Liver (tissue), 9 donors: ENCODE measurements around the gene TAOK2. TPM values are rescaled to one million over a fixed set of nuclear protein-coding genes. Genes with fewer than 3 reads are reported as not detected.

Experiments used
- DNase-seq: peaks from one replicate; pipeline ENCODE4 v3.0.0-alpha.2; 2017; ENCODE audit warnings: low spot score
- H3K27ac ChIP-seq, 2 donors: one replicate each; pipeline ENCODE4 v1.7.0; 2013; ENCODE audit warnings: inconsistent platforms in 2 of 2, low read length in 2 of 2, control low read depth in 1 of 2, low read depth in 1 of 2, mild to moderate bottlenecking in 1 of 2
- H3K27me3 ChIP-seq, 4 donors: one replicate each; pipeline versions ENCODE4 v1.6.1 to v1.7.0; 2013; ENCODE audit warnings: low read length in 3 of 4, inconsistent platforms in 1 of 4, mild to moderate bottlenecking in 1 of 4, moderate library complexity in 1 of 4; ENCODE audit not compliant: control insufficient read depth in 4 of 4, insufficient read depth in 4 of 4
- H3K36me3 ChIP-seq, 4 donors: one replicate each; pipeline versions ENCODE4 v1.6.1 to v1.7.0; 2013; ENCODE audit warnings: low read length in 3 of 4, mild to moderate bottlenecking in 3 of 4, low read depth in 1 of 4, moderate library complexity in 1 of 4; ENCODE audit not compliant: control insufficient read depth in 4 of 4, insufficient read depth in 3 of 4
- H3K4me1 ChIP-seq, 4 donors: one replicate each; pipeline versions ENCODE4 v1.6.1 to v1.7.0; 2013; ENCODE audit warnings: low read length in 3 of 4, mild to moderate bottlenecking in 3 of 4, moderate library complexity in 1 of 4; ENCODE audit not compliant: control insufficient read depth in 4 of 4, insufficient read depth in 4 of 4
- H3K4me3 ChIP-seq, 3 donors: one replicate each; pipeline versions ENCODE4 v1.6.1 to v1.7.0; 2013; ENCODE audit warnings: low read length in 3 of 3, control low read depth in 1 of 3, low read depth in 1 of 3, mild to moderate bottlenecking in 1 of 3
- H3K9ac ChIP-seq, 2 donors: one replicate each; pipeline ENCODE4 v1.7.0; 2013; ENCODE audit warnings: low read length in 2 of 2, mild to moderate bottlenecking in 2 of 2, moderate library complexity in 2 of 2, control low read depth in 1 of 2, low read depth in 1 of 2
- H3K9me3 ChIP-seq, 4 donors: one replicate each; pipeline versions ENCODE4 v1.6.1 to v1.7.0; 2013; ENCODE audit warnings: low read length in 3 of 4; ENCODE audit not compliant: control insufficient read depth in 4 of 4
- ATF3 ChIP-seq: IDR thresholded peaks from 2 replicates; pipeline ENCODE4 v1.6.1; 2016; ENCODE audit warnings: antibody characterized with exemption
- CTCF ChIP-seq: fragments of 150-350 bp; IDR thresholded peaks from 2 replicates; pipeline ENCODE4 v1.5.1; 2017; ENCODE audit warnings: improper control_type of control experiment, low read depth, low read length; ENCODE audit not compliant: missing input control
- EGR1 ChIP-seq, 2 donors: IDR thresholded peaks; 2 replicates each; pipeline ENCODE4 v1.6.1; 2016 to 2018; ENCODE audit warnings: antibody characterized with exemption in 2 of 2, low read depth in 2 of 2
- FOXA1 ChIP-seq: IDR thresholded peaks from 2 replicates; pipeline ENCODE4 v1.6.1; 2016; ENCODE audit warnings: antibody characterized with exemption
- FOXA2 ChIP-seq: IDR thresholded peaks from 2 replicates; pipeline ENCODE4 v1.6.1; 2016; ENCODE audit warnings: antibody characterized with exemption
- GABPA ChIP-seq, 2 donors: IDR thresholded peaks in 1 of 2; conservative IDR thresholded peaks in 1 of 2; 2 replicates each; pipeline ENCODE4 v1.6.1; 2016; ENCODE audit warnings: antibody characterized with exemption in 2 of 2, mild to moderate bottlenecking in 1 of 2, moderate library complexity in 1 of 2
- HNF4A ChIP-seq, 2 donors: conservative IDR thresholded peaks; 2 replicates each; pipeline ENCODE4 v1.6.1; 2016; ENCODE audit warnings: antibody characterized with exemption in 2 of 2, mild to moderate bottlenecking in 2 of 2
- HNF4G ChIP-seq: IDR thresholded peaks from 2 replicates; pipeline ENCODE4 v1.6.1; 2016; ENCODE audit warnings: antibody characterized with exemption
- JUND ChIP-seq, 2 donors: IDR thresholded peaks; 2 replicates each; pipeline ENCODE4 v1.6.1; 2016; ENCODE audit warnings: antibody characterized with exemption in 2 of 2
- MAX ChIP-seq: IDR thresholded peaks from 2 replicates; pipeline ENCODE4 v1.6.1; 2016; ENCODE audit warnings: antibody characterized with exemption
- NR2F2 ChIP-seq: IDR thresholded peaks from 2 replicates; pipeline ENCODE4 v1.6.1; 2016; ENCODE audit warnings: antibody characterized with exemption
- RAD21 ChIP-seq, 2 donors: IDR thresholded peaks; 2 replicates each; pipeline ENCODE4 v1.6.1; 2016; ENCODE audit warnings: antibody characterized with exemption in 2 of 2, mild to moderate bottlenecking in 2 of 2
- SP1 ChIP-seq: IDR thresholded peaks from 2 replicates; pipeline ENCODE4 v1.6.1; 2018; ENCODE audit warnings: antibody characterized with exemption, mild to moderate bottlenecking
- TAF1 ChIP-seq: conservative IDR thresholded peaks from 2 replicates; pipeline ENCODE4 v1.6.1; 2016; ENCODE audit warnings: antibody characterized with exemption, mild to moderate bottlenecking
- YY1 ChIP-seq: IDR thresholded peaks from 2 replicates; pipeline ENCODE4 v1.6.1; 2016; ENCODE audit warnings: antibody characterized with exemption, mild to moderate bottlenecking
- ZBTB33 ChIP-seq: IDR thresholded peaks from 2 replicates; pipeline ENCODE4 v1.6.1; 2016; ENCODE audit warnings: antibody characterized with exemption
- WGBS: extraction: QIAGEN DNeasy Blood & Tissue Kit; methylation state at CpG from one replicate; pipeline ENCODE4 v1.1.7; 2013; 5-methylcytosine and 5-hydroxymethylcytosine counted together
- polyA plus RNA-seq, 2 donors: library from polyadenylated mRNA; stranded (reverse) in 1 of 2; unstranded in 1 of 2; fragments of 200-250 nt in 1 of 2; fragments of >200 nt in 1 of 2; fragmentation: Nextera tagmentation in 1 of 2; extraction: Ambion mirVana in 1 of 2; gene quantifications; one replicate each; pipeline versions ENCODE4 v1.2.1 to v1.2.3, GENCODE V29; 2013 to 2015
- total RNA-seq, 2 donors: library from RNA; depleted of rRNA; stranded (reverse); fragments of >200 nt; gene quantifications; one replicate each; pipeline ENCODE4 v1.2.3, GENCODE V29; 2014
- donor health status: healthy.
- donor health status: healthy.
- donor health status: healthy.
- donor health status: healthy.
- donor health status: healthy.

The TAOK2 gene
- total and polyA plus RNA-seq, 4 donors, result 2.2 to 27.9 (median 16.0) TPM

GRCh38 chr16:30024451-30024850, 50.8 kb downstream of the TAOK2 start:
- no peak for TF ChIP-seq NR2F2
- no peak for TF ChIP-seq GABPA (IDR thresholded peaks at IDR 0.05 in 1 of 2, conservative IDR thresholded peaks at IDR 0.05 in 1 of 2)
- TF ChIP-seq SP1, result no peak
- no peak for TF ChIP-seq YY1
- TF ChIP-seq CTCF, result no peak
- no peak for TF ChIP-seq RAD21 (IDR thresholded peaks at IDR 0.05)
- no peak for TF ChIP-seq ATF3
- no peak for TF ChIP-seq EGR1 (IDR thresholded peaks at IDR 0.05; ENCODE audit: low read depth in 2 of 2)
- no peak for TF ChIP-seq HNF4G
- no peak for TF ChIP-seq HNF4A (conservative IDR thresholded peaks at IDR 0.05)
- DNase-seq, result no peak
- Histone ChIP-seq H3K9me3 (no peaks in the 10 kb centered on the region), H3K27ac (no peak overlapping the region), H3K4me1 (peaks cover 2 to 8% (median 4%) of the 10 kb centered on the region in 4 donors), H3K36me3 (no peaks in the 10 kb centered on the region), H3K4me3 (no peak overlapping the region), H3K9ac (no peak overlapping the region), H3K27me3 (peaks cover 0 to 2% (median 0%) of the 10 kb centered on the region in 4 donors)
- WGBS, result 66% methylated on average over 16 of the region's 16 CpGs

GRCh38 chr16:30025156-30025555, 51.5 kb downstream of the TAOK2 start:
- Histone ChIP-seq H3K36me3 (no peaks in the 10 kb centered on the region), H3K4me3 (no peak overlapping the region), H3K9me3 (no peaks in the 10 kb centered on the region), H3K27ac (no peak overlapping the region), H3K27me3 (peaks cover 0 to 2% (median 0%) of the 10 kb centered on the region in 4 donors), H3K9ac (no peak overlapping the region), H3K4me1 (peaks cover 2 to 8% (median 4%) of the 10 kb centered on the region in 4 donors)
- no peak for TF ChIP-seq HNF4A (conservative IDR thresholded peaks at IDR 0.05)
- no peak for TF ChIP-seq CTCF
- TF ChIP-seq ZBTB33, result no peak
- no peak for TF ChIP-seq NR2F2
- no peak for TF ChIP-seq YY1
- TF ChIP-seq HNF4G, result no peak
- no peak for TF ChIP-seq FOXA2
- no peak for TF ChIP-seq FOXA1
- no peak for TF ChIP-seq RAD21 (IDR thresholded peaks at IDR 0.05)
- no peak for TF ChIP-seq GABPA (IDR thresholded peaks at IDR 0.05 in 1 of 2, conservative IDR thresholded peaks at IDR 0.05 in 1 of 2)
- no peak for TF ChIP-seq MAX
- TF ChIP-seq TAF1, result no peak
- TF ChIP-seq JUND (IDR thresholded peaks at IDR 0.05), result no peak
- WGBS, result 74% methylated on average over 20 of the region's 20 CpGs
- DNase-seq, result no peak
